SK-N-SH treated with all-trans-retinoic acid at 6 μM for 48 hours (cell line): Measurements from ENCODE around the gene C11orf86.
"Not testable (repeated sequence)": the region's sequence is repeated elsewhere in the genome, so short reads cannot be mapped to it uniquely, and the experiment has no call there.

Experiments used
- ATAC-seq: fragments of 200-7000 bp; cut with Tn5 transposase; 3 replicates; pipeline ENCODE4 v1.9.1; 2020; ENCODE audit warnings: mild to moderate bottlenecking, moderate library complexity
- BACH2 ChIP-seq: fragments of 250-450 bp; sonication (Bioruptor Pico); IDR thresholded peaks from 2 replicates; pipeline ENCODE4 v1.9.0; 2021; ENCODE audit warnings: mild to moderate bottlenecking, borderline replicate concordance
- CSDC2 ChIP-seq: fragments of 250-450 bp; sonication (Bioruptor Pico); IDR thresholded peaks from 2 replicates; pipeline ENCODE4 v1.5.0; 2020; ENCODE audit warnings: mild to moderate bottlenecking, moderate library complexity
- CSRNP3 ChIP-seq: fragments of 250-450 bp; sonication (Bioruptor Pico); IDR thresholded peaks from 2 replicates; pipeline ENCODE4 v1.5.1; 2021; ENCODE audit warnings: mild to moderate bottlenecking, moderate library complexity
- ESRRG ChIP-seq: fragments of 250-450 bp; sonication (Bioruptor Pico); IDR thresholded peaks from 2 replicates; pipeline ENCODE4 v1.6.1; 2021; ENCODE audit warnings: mild to moderate bottlenecking
- GLIS3 ChIP-seq: fragments of 250-450 bp; sonication (Bioruptor Pico); IDR thresholded peaks from 2 replicates; pipeline ENCODE4 v1.5.0; 2020; ENCODE audit warnings: mild to moderate bottlenecking, moderate library complexity
- ISL1 ChIP-seq: fragments of 250-450 bp; sonication (Bioruptor Pico); IDR thresholded peaks from 2 replicates; pipeline ENCODE4 v2.1.2; 2022; ENCODE audit warnings: mild to moderate bottlenecking, moderate library complexity
- POU6F1 ChIP-seq: fragments of 250-450 bp; sonication (Bioruptor Pico); IDR thresholded peaks from 2 replicates; pipeline ENCODE4 v1.8.0; 2021; ENCODE audit warnings: low read depth, mild to moderate bottlenecking, moderate library complexity, borderline replicate concordance
- PPARA ChIP-seq: fragments of 250-450 bp; sonication (Bioruptor Pico); IDR thresholded peaks from 2 replicates; pipeline ENCODE4 v1.5.0; 2020; ENCODE audit warnings: mild to moderate bottlenecking, borderline replicate concordance
- RARB ChIP-seq: fragments of 250-450 bp; sonication (Bioruptor Pico); IDR thresholded peaks from 2 replicates; pipeline ENCODE4 v1.8.0; 2021; ENCODE audit warnings: mild to moderate bottlenecking, moderate library complexity
- TCF4 ChIP-seq: fragments of 250-450 bp; sonication (Bioruptor Pico); IDR thresholded peaks from 2 replicates; pipeline ENCODE4 v1.8.0; 2021; ENCODE audit warnings: mild to moderate bottlenecking, moderate library complexity, borderline replicate concordance
- TOX ChIP-seq: fragments of 250-450 bp; sonication (Bioruptor Pico); IDR thresholded peaks from 2 replicates; pipeline ENCODE4 v1.8.0; 2021; ENCODE audit warnings: mild to moderate bottlenecking, moderate library complexity, borderline replicate concordance
- TSHZ2 ChIP-seq: fragments of 250-450 bp; sonication (Bioruptor Pico); IDR thresholded peaks from 2 replicates; pipeline ENCODE4 v1.5.0; 2020; ENCODE audit warnings: mild to moderate bottlenecking, moderate library complexity
- ZC3H10 ChIP-seq: fragments of 250-450 bp; sonication (Bioruptor Pico); IDR thresholded peaks from 2 replicates; pipeline ENCODE4 v1.5.1; 2021; ENCODE audit warnings: mild to moderate bottlenecking, moderate library complexity
- ZNF565 ChIP-seq: fragments of 450-650 bp; formaldehyde crosslinking; conservative IDR thresholded peaks from 2 replicates; pipeline ENCODE4 v1.5.0; 2020; ENCODE audit warnings: low read depth, mild to moderate bottlenecking, moderate library complexity
- ZNF70 ChIP-seq: fragments of 450-650 bp; formaldehyde crosslinking; IDR thresholded peaks from 2 replicates; pipeline ENCODE4 v1.5.0; 2020; ENCODE audit warnings: mild to moderate bottlenecking, moderate library complexity
- ZNF8 ChIP-seq: fragments of 450-650 bp; formaldehyde crosslinking; IDR thresholded peaks from 2 replicates; pipeline ENCODE4 v1.5.0; 2020; ENCODE audit warnings: mild to moderate bottlenecking, moderate library complexity
- TF ChIP-seq, protein P1 (sequence below): fragments of 250-450 bp; sonication (Bioruptor Pico); IDR thresholded peaks from 2 replicates; pipeline ENCODE4 v1.5.1; 2020; ENCODE audit warnings: low read depth, mild to moderate bottlenecking, moderate library complexity
- TF ChIP-seq, protein P2 (sequence below): fragments of 250-450 bp; sonication (Bioruptor Pico); IDR thresholded peaks from 2 replicates; pipeline ENCODE4 v1.8.0; 2020; ENCODE audit warnings: mild to moderate bottlenecking, moderate library complexity, borderline replicate concordance

Gene C11orf86

GRCh38 chr11:66987924-66988637 lies 13.0 kb downstream of the C11orf86 start (continued):
- TF ChIP-seq, protein P1, sequence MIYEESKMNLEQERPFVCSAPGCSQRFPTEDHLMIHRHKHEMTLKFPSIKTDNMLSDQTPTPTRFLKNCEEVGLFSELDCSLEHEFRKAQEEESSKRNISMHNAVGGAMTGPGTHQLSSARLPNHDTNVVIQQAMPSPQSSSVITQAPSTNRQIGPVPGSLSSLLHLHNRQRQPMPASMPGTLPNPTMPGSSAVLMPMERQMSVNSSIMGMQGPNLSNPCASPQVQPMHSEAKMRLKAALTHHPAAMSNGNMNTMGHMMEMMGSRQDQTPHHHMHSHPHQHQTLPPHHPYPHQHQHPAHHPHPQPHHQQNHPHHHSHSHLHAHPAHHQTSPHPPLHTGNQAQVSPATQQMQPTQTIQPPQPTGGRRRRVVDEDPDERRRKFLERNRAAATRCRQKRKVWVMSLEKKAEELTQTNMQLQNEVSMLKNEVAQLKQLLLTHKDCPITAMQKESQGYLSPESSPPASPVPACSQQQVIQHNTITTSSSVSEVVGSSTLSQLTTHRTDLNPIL: no peak
- TF ChIP-seq CSRNP3 (CRISPR knock-in tag): no peak
- no peak for TF ChIP-seq TCF4 (CRISPR knock-in tag)

DNA sequence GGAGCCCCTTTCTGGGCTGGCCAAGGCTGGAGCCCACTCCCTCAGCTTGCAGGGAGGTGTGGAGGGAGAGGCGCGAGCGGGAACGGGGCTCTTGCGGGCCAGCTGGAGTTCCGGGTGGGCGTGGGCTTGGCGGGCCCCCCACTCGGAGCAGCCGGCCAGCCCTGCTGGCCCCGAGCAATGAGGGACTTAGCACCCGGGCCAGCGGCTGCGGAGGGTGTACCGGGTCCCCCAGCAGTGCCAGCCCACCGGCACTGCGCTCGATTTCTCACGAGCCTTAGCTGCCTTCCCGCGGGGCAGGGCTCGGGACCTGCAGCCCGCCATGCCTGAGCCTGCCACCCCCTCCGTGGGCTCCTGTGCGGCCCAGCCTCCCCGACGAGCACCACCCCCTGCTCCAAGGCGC lies 13.6 kb downstream of the C11orf86 start:
- not testable (repeated sequence) for ATAC-seq

GRCh38 chr11:66989360-66989759 lies 14.3 kb downstream of the C11orf86 start:
- not testable (repeated sequence) for ATAC-seq

- ATAC-seq: no peak
- TF ChIP-seq ZC3H10 (CRISPR knock-in tag) (no peak), ISL1 (no peak), TSHZ2 (CRISPR knock-in tag) (no peak)
Observed at GRCh38 chr11:66992041-66992440, 16.9 kb downstream of the C11orf86 start.

DNA sequence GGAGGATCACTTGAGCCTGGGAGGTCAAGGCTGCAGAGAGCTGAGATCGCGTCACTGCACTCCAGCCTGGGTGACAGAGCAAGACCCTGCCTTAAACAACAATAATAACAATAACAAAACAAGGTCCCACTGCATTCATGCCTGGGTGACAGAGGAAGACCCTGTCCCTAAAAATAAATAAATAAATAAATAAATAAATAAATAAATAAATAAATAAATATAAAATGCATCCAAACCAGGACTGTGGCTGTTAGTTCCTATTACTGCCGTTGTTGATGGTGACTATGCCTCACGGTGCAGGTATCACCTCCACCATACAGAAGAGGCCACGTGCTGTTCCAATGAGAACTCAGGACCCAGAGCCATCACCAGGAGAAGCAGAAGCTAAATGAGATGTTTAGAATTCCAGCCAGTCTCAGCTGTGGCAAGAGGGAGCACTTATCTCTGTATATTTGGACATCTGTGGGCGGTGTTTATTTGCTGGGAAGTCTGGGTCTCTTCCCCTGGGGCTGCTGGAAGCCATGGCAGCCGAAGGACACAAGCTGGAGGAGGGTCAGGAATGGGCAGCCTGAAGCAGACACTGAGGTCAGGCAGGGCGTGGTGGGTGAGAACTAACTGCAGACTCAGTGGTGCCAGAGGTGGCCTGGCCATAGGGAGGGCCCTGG lies 21.6 kb downstream of the C11orf86 start:
- TF ChIP-seq TOX (CRISPR knock-in tag) (no peak), ESRRG (CRISPR knock-in tag) (no peak), RARB (CRISPR knock-in tag) (no peak)
- no peak; the same call in 2 of the 3 replicates for ATAC-seq

DNA sequence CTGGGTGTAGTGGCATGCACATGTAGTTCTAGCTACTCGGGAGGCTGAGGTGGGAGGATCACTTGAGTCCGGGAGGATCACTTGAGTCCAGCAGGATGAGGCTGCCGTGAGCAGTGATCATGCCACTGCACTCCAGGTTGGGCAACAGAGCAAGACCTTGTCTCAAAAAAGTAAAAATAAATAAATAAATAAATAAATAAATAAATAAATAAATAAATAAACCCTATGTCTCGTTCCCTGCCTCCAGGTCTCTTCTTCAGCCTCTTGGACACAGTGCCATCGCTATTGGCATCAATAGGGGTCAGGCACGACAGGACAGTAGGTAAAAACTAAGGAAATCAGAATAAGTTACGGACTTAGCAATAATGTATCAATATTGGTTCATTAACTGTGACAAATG lies 24.5 kb downstream of the C11orf86 start:
- ATAC-seq: no peak
- TF ChIP-seq BACH2 (CRISPR knock-in tag) (no peak), ZNF565 (CRISPR knock-in tag) (no peak), ZNF70 (CRISPR knock-in tag) (no peak), GLIS3 (CRISPR knock-in tag) (no peak), TSHZ2 (CRISPR knock-in tag) (no peak), RARB (CRISPR knock-in tag) (no peak), CSDC2 (CRISPR knock-in tag) (no peak), PPARA (CRISPR knock-in tag) (no peak), POU6F1 (CRISPR knock-in tag) (no peak), ZNF8 (no peak), TOX (CRISPR knock-in tag) (no peak)
- TF ChIP-seq, protein P2, sequence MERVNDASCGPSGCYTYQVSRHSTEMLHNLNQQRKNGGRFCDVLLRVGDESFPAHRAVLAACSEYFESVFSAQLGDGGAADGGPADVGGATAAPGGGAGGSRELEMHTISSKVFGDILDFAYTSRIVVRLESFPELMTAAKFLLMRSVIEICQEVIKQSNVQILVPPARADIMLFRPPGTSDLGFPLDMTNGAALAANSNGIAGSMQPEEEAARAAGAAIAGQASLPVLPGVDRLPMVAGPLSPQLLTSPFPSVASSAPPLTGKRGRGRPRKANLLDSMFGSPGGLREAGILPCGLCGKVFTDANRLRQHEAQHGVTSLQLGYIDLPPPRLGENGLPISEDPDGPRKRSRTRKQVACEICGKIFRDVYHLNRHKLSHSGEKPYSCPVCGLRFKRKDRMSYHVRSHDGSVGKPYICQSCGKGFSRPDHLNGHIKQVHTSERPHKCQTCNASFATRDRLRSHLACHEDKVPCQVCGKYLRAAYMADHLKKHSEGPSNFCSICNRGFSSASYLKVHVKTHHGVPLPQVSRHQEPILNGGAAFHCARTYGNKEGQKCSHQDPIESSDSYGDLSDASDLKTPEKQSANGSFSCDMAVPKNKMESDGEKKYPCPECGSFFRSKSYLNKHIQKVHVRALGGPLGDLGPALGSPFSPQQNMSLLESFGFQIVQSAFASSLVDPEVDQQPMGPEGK (CRISPR knock-in tag): no peak
- TF ChIP-seq, protein P1: no peak
